Common myeloid progenitor, CD34-positive (primary cell): ENCODE measurements around the gene METAP1D.

ENCODE experiments used
- CTCF ChIA-PET: fragments of 350-600 bp; sonication (Branson Sonifier 250); formaldehyde crosslinking; loops from one replicate; lab custom pipeline; 2021; ENCODE audit warnings: antibody characterized with exemption; lab: Charles Lee
- POLR2A ChIA-PET: fragments of 350-600 bp; sonication (Branson Sonifier 250); formaldehyde crosslinking; loops from one replicate; lab custom pipeline; 2021; ENCODE audit warnings: antibody characterized with exemption; lab: Charles Lee
- DNase-seq, 3 donors: peaks; one replicate each; pipeline versions ENCODE4 v3.0.0 to v3.0.0-alpha.2; 2013
- H3K27ac ChIP-seq, 2 experiments: 1 replicate in 1 of 2; 2 replicates in 1 of 2; pipeline ENCODE4 v1.7.0; 2013; ENCODE audit warnings: inconsistent platforms in 2 of 2, low read length in 2 of 2, mild to moderate bottlenecking in 2 of 2, low read depth in 1 of 2, moderate library complexity in 1 of 2; ENCODE audit not compliant: severe bottlenecking in 2 of 2, insufficient read depth in 1 of 2, poor library complexity in 1 of 2
- H3K27me3 ChIP-seq, 5 experiments: replicated peaks in 2 of 5; 1 replicate in 3 of 5; 2 replicates in 2 of 5; pipeline versions ENCODE4 v1.6.1 to v1.7.0; 2013; ENCODE audit warnings: low read length in 4 of 5, mild to moderate bottlenecking in 2 of 5, moderate library complexity in 2 of 5, inconsistent platforms in 1 of 5; ENCODE audit not compliant: insufficient read depth in 5 of 5, control insufficient read depth in 4 of 5
- H3K36me3 ChIP-seq, 4 experiments: 1 replicate in 2 of 4; 2 replicates in 2 of 4; pipeline versions ENCODE4 v1.6.1 to v1.7.0; 2013; ENCODE audit warnings: low read length in 3 of 4, control low read depth in 1 of 4, mild to moderate bottlenecking in 1 of 4; ENCODE audit not compliant: control insufficient read depth in 4 of 4, insufficient read depth in 4 of 4
- H3K4me1 ChIP-seq, 4 experiments: 1 replicate in 3 of 4; 2 replicates in 1 of 4; pipeline versions ENCODE4 v1.6.1 to v1.7.1; 2013; ENCODE audit warnings: low read length in 3 of 4, mild to moderate bottlenecking in 3 of 4, control low read depth in 1 of 4, inconsistent platforms in 1 of 4, moderate library complexity in 1 of 4; ENCODE audit not compliant: control insufficient read depth in 4 of 4, insufficient read depth in 4 of 4; ENCODE audit errors: control extremely low read depth in 1 of 4
- H3K4me3 ChIP-seq, 7 experiments: 1 replicate in 4 of 7; 2 replicates in 3 of 7; pipeline versions ENCODE4 v1.5.1 to v1.7.0; 2013; ENCODE audit warnings: mild to moderate bottlenecking in 7 of 7, low read length in 6 of 7, moderate library complexity in 6 of 7, inconsistent platforms in 2 of 7, low read depth in 2 of 7, control low read depth in 1 of 7; ENCODE audit not compliant: insufficient read depth in 4 of 7, control insufficient read depth in 1 of 7; ENCODE audit errors: extremely low read depth in 1 of 7
- H3K9me3 ChIP-seq, 5 experiments: 1 replicate in 4 of 5; 2 replicates in 1 of 5; pipeline versions ENCODE4 v1.6.1 to v1.7.1; 2013; ENCODE audit warnings: low read length in 4 of 5, mild to moderate bottlenecking in 2 of 5, inconsistent platforms in 1 of 5, low read depth in 1 of 5, moderate library complexity in 1 of 5; ENCODE audit not compliant: control insufficient read depth in 4 of 5, insufficient read depth in 2 of 5; ENCODE audit errors: control extremely low read depth in 1 of 5
- WGBS: methylation state at CpG from one replicate; pipeline ENCODE4 v1.1.5; 2013; ENCODE audit not compliant: insufficient coverage; 5-methylcytosine and 5-hydroxymethylcytosine counted together

Gene METAP1D

DNA sequence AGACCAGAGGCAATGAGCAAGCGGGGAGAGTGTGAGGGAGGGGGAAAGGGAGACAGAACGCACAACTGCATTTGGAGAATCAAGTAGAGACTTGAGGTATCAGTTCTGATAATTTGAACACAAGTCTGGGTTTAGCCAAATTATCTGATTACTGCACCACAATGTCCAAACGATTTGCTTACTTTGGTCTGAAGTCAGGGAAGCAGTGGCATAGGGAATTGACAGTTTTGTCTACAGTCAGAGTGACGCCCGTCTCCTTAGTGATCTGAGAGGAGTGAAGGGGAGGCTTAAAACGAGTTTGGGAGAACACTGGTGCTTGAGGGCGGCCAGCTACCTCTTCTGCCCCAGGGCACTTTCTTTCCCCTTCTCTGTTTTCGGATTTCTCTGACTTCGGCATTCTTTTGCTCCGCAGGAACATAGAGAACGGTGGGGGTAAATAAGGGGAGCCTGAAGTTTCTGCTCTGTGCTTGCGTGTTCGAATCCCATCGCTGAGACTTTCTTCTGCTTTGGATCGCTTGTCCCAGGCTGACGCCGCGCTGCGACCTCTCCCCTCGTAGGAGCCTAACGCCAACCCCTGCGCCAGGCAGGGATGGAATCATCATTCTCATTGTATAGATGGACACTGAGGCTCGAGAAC lies 105.8 kb downstream of the METAP1D start:
- DNase-seq = no peak
- Histone ChIP-seq H3K36me3 (no peaks in the 10 kb centered on the region), H3K4me3 (peak overlapping the region in 2 of 7 experiments; percentile 10 to 61), H3K27ac (no peak overlapping the region), H3K27me3 (peaks cover 8 to 98% (median 47%) of the 10 kb centered on the region in 5 experiments), H3K4me1 (peaks cover 8 to 66% (median 57%) of the 10 kb centered on the region in 4 experiments), H3K9me3 (no peaks in the 10 kb centered on the region)
- CTCF ChIA-PET = interaction anchor here (0.6 to 11.5 kb wide), 16 partner anchors 10 to 942 kb away, joined by 3 to 128 read pairs (median 4); partner anchors contain the start of genes DLX1 and ITGA6
- WGBS = 22% methylated on average over 15 of the region's 23 CpGs
- POLR2A ChIA-PET = no interaction called here

GRCh38 chr2:172106108-172106961 lies 106.6 kb downstream of the METAP1D start:
- POLR2A ChIA-PET = no interaction called here
- peak; percentile 50 to 63 (median 56) for DNase-seq
- Histone ChIP-seq H3K27me3 (peaks cover 8 to 93% (median 43%) of the 10 kb centered on the region in 5 experiments), H3K36me3 (no peaks in the 10 kb centered on the region), H3K4me1 (peaks cover 8 to 58% (median 50%) of the 10 kb centered on the region in 4 experiments), H3K9me3 (no peaks in the 10 kb centered on the region), H3K27ac (no peak overlapping the region), H3K4me3 (peak overlapping the region in 6 of 7 experiments; percentile 34 to 65 (median 47))
- CTCF ChIA-PET = interaction anchor here (0.6 to 11.5 kb wide), 18 partner anchors 11 to 943 kb away, joined by 3 to 128 read pairs (median 4); partner anchors contain the start of gene DLX1
- WGBS = 2% methylated on average over 40 of the region's 44 CpGs

DNA sequence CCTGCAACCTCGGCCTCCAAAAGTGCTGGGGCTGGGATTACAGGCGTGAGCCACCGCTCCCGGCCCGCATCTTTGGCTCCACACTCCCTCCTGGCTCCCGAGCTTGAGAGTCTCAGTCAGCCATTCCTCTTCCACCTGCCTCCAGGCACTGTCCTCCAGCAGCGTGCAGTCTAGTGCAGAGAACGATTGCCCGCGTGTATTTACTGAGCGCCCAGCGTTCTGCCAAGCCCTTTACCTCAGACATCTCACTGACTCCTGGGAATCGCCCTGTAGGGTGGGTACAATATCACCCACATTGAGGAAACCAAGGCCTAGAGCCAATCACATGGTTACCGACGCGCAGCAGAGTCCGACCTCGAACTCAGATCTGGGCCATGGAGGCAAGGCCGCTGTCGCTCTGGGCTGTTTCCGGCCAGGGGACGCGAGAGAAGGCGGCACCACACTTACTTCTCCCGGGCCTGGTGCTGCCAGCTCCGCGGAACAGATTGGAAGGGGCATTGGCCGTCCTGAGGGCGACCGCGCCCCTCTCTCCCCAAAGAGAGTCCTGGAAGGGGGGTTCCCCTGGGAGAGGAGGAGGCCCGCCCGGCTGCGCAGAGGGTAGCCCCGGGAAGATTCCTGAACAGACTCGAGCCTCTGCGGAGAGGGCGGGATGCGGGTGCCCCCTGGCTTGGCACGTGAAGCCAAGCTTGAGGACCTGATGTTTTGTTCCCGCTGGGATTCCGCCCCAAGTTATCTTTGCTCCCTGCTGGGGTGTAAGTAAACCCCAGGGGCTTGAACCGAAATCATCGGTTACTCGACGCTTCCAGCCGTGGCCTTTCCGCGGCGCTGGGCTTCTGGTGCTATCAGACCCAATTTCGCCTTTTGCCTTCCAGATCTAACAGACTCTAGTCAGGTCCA lies 108.2 kb downstream of the METAP1D start:
- WGBS = 11% methylated on average over 46 of the region's 51 CpGs
- ChIA-PET CTCF (interaction anchor here (0.5 to 11.5 kb wide), 16 partner anchors 8 to 483 kb away, joined by 3 to 128 read pairs (median 4); partner anchors contain the start of gene DLX1), POLR2A (no interaction called here)

GRCh38 chr2:172108587-172108930 lies 108.8 kb downstream of the METAP1D start:
- Histone ChIP-seq H3K27ac (no peak overlapping the region), H3K36me3 (no peaks in the 10 kb centered on the region), H3K27me3 (peaks cover 4 to 74% (median 33%) of the 10 kb centered on the region in 5 experiments), H3K4me1 (peaks cover 3 to 38% (median 28%) of the 10 kb centered on the region in 4 experiments), H3K4me3 (peak overlapping the region in 1 of 7 experiments; percentile 6), H3K9me3 (no peaks in the 10 kb centered on the region)
- no peak for DNase-seq
- POLR2A ChIA-PET = no interaction called here
- WGBS = 21% methylated on average over 4 of the region's 8 CpGs
- CTCF ChIA-PET = interaction anchor here (0.5 to 11.5 kb wide), 9 partner anchors 9 to 483 kb away, joined by 3 to 128 read pairs (median 3); partner anchors contain the start of gene DLX1

More for the DNA sequence above, 108.2 kb downstream of the METAP1D start:
- peak in 1 of 3 donors; percentile 35 for DNase-seq
- H3K36me3 ChIP-seq = no peaks in the 10 kb centered on the region
- peaks cover 8 to 44% (median 34%) of the 10 kb centered on the region in 4 experiments for H3K4me1 ChIP-seq
- no peaks in the 10 kb centered on the region for H3K9me3 ChIP-seq
- H3K27ac ChIP-seq = no peak overlapping the region
- H3K27me3 ChIP-seq = peaks cover 8 to 80% (median 37%) of the 10 kb centered on the region in 5 experiments
- H3K4me3 ChIP-seq = peak overlapping the region in 2 of 7 experiments; percentile 6 to 26

DNA sequence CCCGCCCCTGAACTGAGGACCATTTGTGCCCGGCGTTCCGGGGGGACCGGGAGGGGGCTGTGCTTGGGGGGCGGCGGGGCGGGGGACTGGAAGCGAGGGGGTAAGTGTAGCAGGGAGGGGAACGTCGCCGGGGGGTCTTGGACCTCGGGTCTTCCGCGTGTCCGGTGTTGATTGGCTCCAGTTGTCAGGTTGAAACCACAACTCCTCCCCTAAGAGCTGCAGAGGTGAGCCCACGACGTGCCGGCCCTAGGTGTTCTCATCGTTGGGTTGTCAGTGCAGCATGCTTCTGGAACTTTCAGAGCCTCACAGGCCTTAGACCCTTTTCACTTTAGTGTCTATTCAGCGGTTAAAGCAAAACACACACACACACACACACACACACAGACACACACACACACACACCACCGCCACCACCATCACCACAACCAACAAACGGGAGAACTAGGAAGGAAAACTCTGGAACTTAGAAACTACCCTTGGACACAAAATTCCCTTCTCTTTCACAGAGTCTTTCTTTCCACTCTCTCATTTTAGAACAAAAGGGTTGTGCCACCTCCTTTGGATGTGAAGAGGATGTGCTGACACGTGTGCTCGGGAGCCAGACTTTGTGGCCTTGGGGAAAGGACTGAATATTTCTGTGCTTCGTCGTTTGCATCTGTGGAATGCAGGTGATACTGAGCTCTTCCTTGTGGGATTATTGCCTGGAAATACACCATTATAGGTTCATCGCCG lies 109.7 kb downstream of the METAP1D start:
- ChIA-PET POLR2A (no interaction called here), CTCF (interaction anchor here (1.2 to 11.5 kb wide), 3 partner anchors 20 to 407 kb away, joined by 3 to 128 read pairs (median 60); partner anchors contain the start of gene DLX1)
- Histone ChIP-seq H3K9me3 (no peaks in the 10 kb centered on the region), H3K4me3 (peak overlapping the region in 3 of 7 experiments; percentile 37 to 60 (median 50)), H3K36me3 (no peaks in the 10 kb centered on the region), H3K27ac (no peak overlapping the region), H3K27me3 (peaks cover 0 to 69% (median 31%) of the 10 kb centered on the region in 5 experiments), H3K4me1 (peaks cover 2 to 35% (median 24%) of the 10 kb centered on the region in 4 experiments)
- peak in 1 of 3 donors; percentile 40 for DNase-seq
- 27% methylated on average over 8 of the region's 29 CpGs for WGBS
